A673 (cell line): ENCODE results near the gene RRAS2.

Experiments
- EZH2 ChIP-seq: fragments of 200-600 bp; sonication (generic); IDR thresholded peaks from 2 replicates; pipeline ENCODE4 v1.6.1; 2017; ENCODE audit warnings: borderline replicate concordance, low read depth, mild to moderate bottlenecking, mixed read lengths, antibody characterized with exemption, low read length; ENCODE audit not compliant: poor library complexity, severe bottlenecking
- TF ChIP-seq, protein P1 (sequence below): fragments of 300-800, 200-600 bp; sonication (generic); conservative IDR thresholded peaks from 2 replicates; pipeline ENCODE4 v1.5.1; 2017; ENCODE audit warnings: low read depth, mild to moderate bottlenecking, antibody characterized with exemption, low read length, moderate library complexity, mixed read lengths

DNA sequence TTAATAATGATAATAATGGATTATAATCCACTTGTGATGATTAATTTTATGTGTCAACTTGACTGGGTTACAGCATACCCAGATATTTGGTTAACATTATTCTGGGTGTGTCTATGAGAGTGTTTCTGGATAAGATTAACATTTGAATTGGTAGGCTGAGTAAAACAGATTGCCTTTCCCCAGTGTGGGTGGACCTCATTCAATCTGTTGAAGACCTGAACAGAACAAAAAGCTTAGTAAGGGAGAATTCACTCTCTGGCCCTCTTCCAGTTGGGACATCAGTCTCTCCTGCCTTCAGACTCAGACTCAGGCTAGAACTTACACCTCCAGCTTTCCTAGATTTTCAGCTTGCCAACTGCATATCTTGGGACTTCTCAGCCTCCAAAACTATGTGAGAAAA lies 37.3 kb upstream of the RRAS2 start:
- TF ChIP-seq, protein P1, sequence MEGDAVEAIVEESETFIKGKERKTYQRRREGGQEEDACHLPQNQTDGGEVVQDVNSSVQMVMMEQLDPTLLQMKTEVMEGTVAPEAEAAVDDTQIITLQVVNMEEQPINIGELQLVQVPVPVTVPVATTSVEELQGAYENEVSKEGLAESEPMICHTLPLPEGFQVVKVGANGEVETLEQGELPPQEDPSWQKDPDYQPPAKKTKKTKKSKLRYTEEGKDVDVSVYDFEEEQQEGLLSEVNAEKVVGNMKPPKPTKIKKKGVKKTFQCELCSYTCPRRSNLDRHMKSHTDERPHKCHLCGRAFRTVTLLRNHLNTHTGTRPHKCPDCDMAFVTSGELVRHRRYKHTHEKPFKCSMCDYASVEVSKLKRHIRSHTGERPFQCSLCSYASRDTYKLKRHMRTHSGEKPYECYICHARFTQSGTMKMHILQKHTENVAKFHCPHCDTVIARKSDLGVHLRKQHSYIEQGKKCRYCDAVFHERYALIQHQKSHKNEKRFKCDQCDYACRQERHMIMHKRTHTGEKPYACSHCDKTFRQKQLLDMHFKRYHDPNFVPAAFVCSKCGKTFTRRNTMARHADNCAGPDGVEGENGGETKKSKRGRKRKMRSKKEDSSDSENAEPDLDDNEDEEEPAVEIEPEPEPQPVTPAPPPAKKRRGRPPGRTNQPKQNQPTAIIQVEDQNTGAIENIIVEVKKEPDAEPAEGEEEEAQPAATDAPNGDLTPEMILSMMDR: no peak
- no peak for TF ChIP-seq EZH2
